ENCODE results near the gene HOXA6. TPM values are rescaled to one million over a fixed set of nuclear protein-coding genes. Genes with fewer than 3 reads are reported as not detected.
A peak's percentile ranks its signal among the peaks of the same experiment; 100 is the strongest.

HOXA6 gene
- total RNA-seq, 4 donors from 2014 or later: 0.26 to 1.3 TPM; not detected in 2

GRCh38 chr7:27145165-27145913 is 2.2 kb downstream of the HOXA6 start:
- peaks cover 0 to 93% (median 3%) of the 10 kb centered on the region in 4 donors for H3K27me3 ChIP-seq
- intact Hi-C loops (cut with DNase I): no loop called here
- H3K4me3 ChIP-seq: peak overlapping the region in 1 of 4 donors; percentile 65
- DNase-seq: no peak
- H3K9me3 ChIP-seq: no peaks in the 10 kb centered on the region
- TF ChIP-seq CTCF (IDR thresholded peaks at IDR 0.05) (no peak), POLR2A (IDR thresholded peaks at IDR 0.05) (no peak)
- H3K4me1 ChIP-seq: peaks cover 8 to 71% (median 12%) of the 10 kb centered on the region in 3 donors
- no peak overlapping the region for H3K27ac ChIP-seq
- H3K36me3 ChIP-seq: no peaks in the 10 kb centered on the region
- WGBS, 2 donors: 80 to 85% methylated on average over 33 to 37 of the region's 47 CpGs

GRCh38 chr7:27144781-27145164 is 2.8 kb downstream of the HOXA6 start:
- Histone ChIP-seq H3K4me1 (peaks cover 7 to 66% (median 11%) of the 10 kb centered on the region in 3 donors), H3K27ac (peak overlapping the region in 1 of 4 donors; percentile 67), H3K36me3 (no peaks in the 10 kb centered on the region), H3K27me3 (peaks cover 0 to 92% (median 3%) of the 10 kb centered on the region in 4 donors), H3K4me3 (peak overlapping the region; percentile 17 to 89 (median 70)), H3K9me3 (no peaks in the 10 kb centered on the region)
- DNase-seq: no peak
- no peak for TF ChIP-seq CTCF (IDR thresholded peaks at IDR 0.05)
- TF ChIP-seq POLR2A (IDR thresholded peaks at IDR 0.05): no peak
- intact Hi-C loops (cut with DNase I): loop anchor here (5.0 kb wide), 1 partner anchor 287 kb away; no protein-coding TSS in a partner anchor
- WGBS, 2 donors: 51% methylated on average over 10 of the region's 31 CpGs

GRCh38 chr7:27143950-27144780 is 3.4 kb downstream of the HOXA6 start:
- Histone ChIP-seq H3K27ac (peak overlapping the region; percentile 42 to 97 (median 80)), H3K4me1 (peaks cover 7 to 66% (median 11%) of the 10 kb centered on the region in 3 donors), H3K4me3 (peak overlapping the region; percentile 65 to 89 (median 74)), H3K27me3 (peaks cover 0 to 92% (median 3%) of the 10 kb centered on the region in 4 donors), H3K9me3 (no peaks in the 10 kb centered on the region), H3K36me3 (no peaks in the 10 kb centered on the region)
- TF ChIP-seq POLR2A (IDR thresholded peaks at IDR 0.05) (no peak), CTCF (IDR thresholded peaks at IDR 0.05) (no peak)
- WGBS, 2 donors: 32 to 33% methylated on average over 28 to 31 of the region's 40 CpGs
- intact Hi-C loops (cut with DNase I): loop anchor here (5.0 kb wide), 1 partner anchor 287 kb away; no protein-coding TSS in a partner anchor
- no peak for DNase-seq

- intact Hi-C loops (cut with DNase I): loop anchor here (5.0 kb wide), 1 partner anchor 286 kb away; no protein-coding TSS in a partner anchor
- H3K4me3 ChIP-seq: peak within 1 kb of the TSS; percentile 65 to 89 (median 74)
- DNase-seq: no peak
- 30 to 42% methylated on average over 17 to 22 of the region's 86 CpGs for WGBS, 2 donors
- no peaks in the 10 kb centered on the region for H3K36me3 ChIP-seq
- TF ChIP-seq CTCF (IDR thresholded peaks at IDR 0.05) (peak; percentile 74 to 98 (median 92)), POLR2A (IDR thresholded peaks at IDR 0.05) (peak in 3 of 4 donors; percentile 81 to 89 (median 82))
- peaks cover 0 to 88% (median 2%) of the 10 kb centered on the region in 4 donors for H3K27me3 ChIP-seq
- H3K4me1 ChIP-seq: peaks cover 5 to 59% (median 8%) of the 10 kb centered on the region in 3 donors
- H3K9me3 ChIP-seq: no peaks in the 10 kb centered on the region
- peak within 1 kb of the TSS; percentile 92 to 97 (median 92) for H3K27ac ChIP-seq
Observed at GRCh38 chr7:27143023-27143949, 4.3 kb downstream of the HOXA6 start, which contains the start of gene HOXA5. TSS of gene HOXA5 (minus strand) at chr7:27143681. CDS start at chr7:27143607, 74 bp downstream.

Data from esophagus squamous epithelium (tissue), 5 donors.